Brain microvascular endothelial cell (primary cell): ENCODE measurements around the gene OSBPL10.

ENCODE experiments used
- DNase-seq: peaks from one replicate; pipeline ENCODE4 v3.0.0-alpha.2; 2020
- H3K27ac ChIP-seq: fragments of 250-450 bp; sonication (Bioruptor Pico); 2 replicates; pipeline ENCODE4 v1.5.1; 2020; ENCODE audit warnings: mild to moderate bottlenecking, moderate library complexity
- H3K27me3 ChIP-seq: fragments of 250-450 bp; sonication (Bioruptor Pico); replicated peaks from 2 replicates; pipeline ENCODE4 v1.5.1; 2020; ENCODE audit warnings: mild to moderate bottlenecking
- H3K36me3 ChIP-seq: fragments of 250-450 bp; sonication (Bioruptor Pico); replicated peaks from 2 replicates; pipeline ENCODE4 v1.5.1; 2020; ENCODE audit warnings: mild to moderate bottlenecking
- H3K4me3 ChIP-seq: 2 replicates; pipeline ENCODE4 v1.5.1; 2011; ENCODE audit warnings: low read depth, mild to moderate bottlenecking, control low read depth, low read length, moderate library complexity
- CTCF ChIP-seq: IDR thresholded peaks from 2 replicates; pipeline ENCODE4 v1.5.1; 2011; ENCODE audit warnings: low read depth, mild to moderate bottlenecking, moderate library complexity, low read length, control low read depth, inconsistent platforms; ENCODE audit errors: missing control alignments
- in situ Hi-C: cut with HindIII; loops from 2 replicates; pipeline ENCODE4 v1.10.0; 2017; ENCODE audit warnings: low sequenced_read_pairs, low pct_ligation_motif_present

OSBPL10 gene

GRCh38 chr3:31924610-31925270 is 56.3 kb downstream of the OSBPL10 start:
- Histone ChIP-seq H3K27me3 (no peaks in the 10 kb centered on the region), H3K27ac (no peak overlapping the region), H3K4me3 (no peak overlapping the region), H3K36me3 (no peaks in the 10 kb centered on the region)
- no peak for TF ChIP-seq CTCF
- in situ Hi-C loops: no loop called here
- no peak for DNase-seq

- no peak overlapping the region for H3K27ac ChIP-seq
- in situ Hi-C loops: no loop called here
Measured at GRCh38 chr3:31922962-31923361, 58.1 kb downstream of the OSBPL10 start.

GRCh38 chr3:31921837-31922236 is 59.2 kb downstream of the OSBPL10 start:
- Histone ChIP-seq H3K4me3 (no peak overlapping the region), H3K36me3 (no peaks in the 10 kb centered on the region), H3K27me3 (no peaks in the 10 kb centered on the region), H3K27ac (no peak overlapping the region)
- DNase-seq: no peak
- in situ Hi-C loops: no loop called here
- TF ChIP-seq CTCF: no peak

More at GRCh38 chr3:31922962-31923361, 58.1 kb downstream of the OSBPL10 start:
- no peak overlapping the region for H3K4me3 ChIP-seq
- H3K36me3 ChIP-seq: no peaks in the 10 kb centered on the region
- H3K27me3 ChIP-seq: no peaks in the 10 kb centered on the region
- DNase-seq: no peak
- no peak for TF ChIP-seq CTCF

GRCh38 chr3:31920310-31920709 is 60.8 kb downstream of the OSBPL10 start:
- in situ Hi-C loops: no loop called here
- H3K27me3 ChIP-seq: no peaks in the 10 kb centered on the region
- no peaks in the 10 kb centered on the region for H3K36me3 ChIP-seq
- no peak overlapping the region for H3K27ac ChIP-seq
- no peak for TF ChIP-seq CTCF
- no peak overlapping the region for H3K4me3 ChIP-seq
- no peak for DNase-seq

- Histone ChIP-seq H3K4me3 (no peak overlapping the region), H3K36me3 (no peaks in the 10 kb centered on the region), H3K27ac (no peak overlapping the region), H3K27me3 (no peaks in the 10 kb centered on the region)
- no peak for DNase-seq
- no peak for TF ChIP-seq CTCF
- in situ Hi-C loops: no loop called here
Measured at GRCh38 chr3:31919528-31919927, 61.5 kb downstream of the OSBPL10 start.
